Measurements from ENCODE around the gene CBX5. TPM values are rescaled to one million over a fixed set of nuclear protein-coding genes. Genes with fewer than 3 reads are reported as not detected.

CBX5 gene
- total and polyA plus RNA-seq, 8 donors: 4.9 to 66.8 (median 13.1) TPM

- peak overlapping the region; percentile 64 to 93 (median 72) for H3K4me3 ChIP-seq
Observed at GRCh38 chr12:54279227-54279631, 693 bp downstream of the CBX5 start.

GRCh38 chr12:54277823-54278276 is 2.1 kb downstream of the CBX5 start:
- peak overlapping the region in 4 of 5 donors; percentile 91 to 96 (median 94) for H3K27ac ChIP-seq
- WGBS, 5 donors: 41 to 54% (median 53%) methylated on average over 5 of the region's 5 CpGs
- H3K4me3 ChIP-seq: peak overlapping the region in 1 of 4 donors; percentile 93
- H3K4me1 ChIP-seq: peaks cover 30 to 64% (median 47%) of the 10 kb centered on the region in 4 donors
- H3K9me3 ChIP-seq: no peaks in the 10 kb centered on the region
- no peaks in the 10 kb centered on the region for H3K27me3 ChIP-seq
- DNase-seq: no peak
- intact Hi-C loops (cut with DNase I; ENCODE audit: low total_unique reads): no loop called here
- TF ChIP-seq CTCF (IDR thresholded peaks at IDR 0.05) (no peak), POLR2A (IDR thresholded peaks at IDR 0.05) (no peak)
- peaks cover 12 to 27% (median 21%) of the 10 kb centered on the region in 4 donors for H3K36me3 ChIP-seq

More at GRCh38 chr12:54279227-54279631, 693 bp downstream of the CBX5 start:
- TF ChIP-seq EP300 (IDR thresholded peaks at IDR 0.05) (no peak), POLR2AphosphoS5 (IDR thresholded peaks at IDR 0.05) (no peak), POLR2A (IDR thresholded peaks at IDR 0.05) (peak in 1 of 4 donors; percentile 54), CTCF (IDR thresholded peaks at IDR 0.05) (no peak)
- Histone ChIP-seq H3K27ac (peak overlapping the region; percentile 90 to 96 (median 93)), H3K36me3 (peaks cover 25 to 28% (median 27%) of the 10 kb centered on the region in 4 donors), H3K9me3 (no peaks in the 10 kb centered on the region), H3K27me3 (no peaks in the 10 kb centered on the region), H3K4me1 (peaks cover 43 to 69% (median 57%) of the 10 kb centered on the region in 4 donors)
- intact Hi-C loops (cut with DNase I; ENCODE audit: low total_unique reads): no loop called here
- no peak for DNase-seq
- WGBS, 5 donors: 0 to 1% (median 1%) methylated on average over 14 to 19 of the region's 19 CpGs

- Histone ChIP-seq H3K36me3 (peaks cover 0 to 17% (median 8%) of the 10 kb centered on the region in 4 donors), H3K9me3 (no peaks in the 10 kb centered on the region), H3K4me3 (no peak overlapping the region), H3K4me1 (peaks cover 16 to 49% (median 33%) of the 10 kb centered on the region in 4 donors), H3K27me3 (no peaks in the 10 kb centered on the region), H3K27ac (no peak overlapping the region)
- TF ChIP-seq POLR2A (IDR thresholded peaks at IDR 0.05) (no peak), CTCF (IDR thresholded peaks at IDR 0.05) (no peak), POLR2AphosphoS5 (IDR thresholded peaks at IDR 0.05) (no peak), EP300 (IDR thresholded peaks at IDR 0.05) (no peak)
- no peak for DNase-seq
- WGBS, 5 donors: 83 to 91% (median 88%) methylated on average over 3 of the region's 3 CpGs
- intact Hi-C loops (cut with DNase I; ENCODE audit: low total_unique reads): no loop called here
Observed at GRCh38 chr12:54276368-54276767, 3.6 kb downstream of the CBX5 start.

- no peak for DNase-seq
- intact Hi-C loops (cut with DNase I; ENCODE audit: low total_unique reads): no loop called here
- Histone ChIP-seq H3K27me3 (no peaks in the 10 kb centered on the region), H3K9me3 (no peaks in the 10 kb centered on the region), H3K4me3 (no peak overlapping the region), H3K36me3 (peaks cover 0 to 17% (median 7%) of the 10 kb centered on the region in 4 donors), H3K27ac (no peak overlapping the region), H3K4me1 (peaks cover 16 to 47% (median 31%) of the 10 kb centered on the region in 4 donors)
- 69 to 81% (median 72%) methylated on average over 2 of the region's 2 CpGs for WGBS, 5 donors
- TF ChIP-seq CTCF (IDR thresholded peaks at IDR 0.05): no peak
Observed at GRCh38 chr12:54273981-54274380, 5.9 kb downstream of the CBX5 start.

Measured in stomach (tissue), 9 donors.